ENCODE measurements around the gene NT5DC2.

- TF ChIP-seq EZH2 (IDR thresholded peaks at IDR 0.05) (no peak), POLR2AphosphoS5 (IDR thresholded peaks at IDR 0.05; ENCODE audit: borderline replicate concordance, low read depth, low read length) (no peak)
These were observed 2.4 kb upstream of the NT5DC2 start for GRCh38 chr3:52536112-52536368.

All from SK-N-MC (cell line).